DOHH2 (cell line): Measurements from ENCODE around the gene ILF2.

Experiments used
- H3F3A ChIP-seq: fragments of 200-600 bp; sonication (generic), shearing (Covaris generic); 2 replicates; pipeline ENCODE4 v1.6.0; 2016; ENCODE audit warnings: antibody characterized with exemption, mild to moderate bottlenecking; ENCODE audit not compliant: control insufficient read depth, insufficient read depth
- H3K27ac ChIP-seq: fragments of 200-600 bp; sonication (generic); 2 replicates; pipeline ENCODE4 v1.5.1; 2014; ENCODE audit warnings: low read depth, mild to moderate bottlenecking, low read length, moderate library complexity
- H3K27me3 ChIP-seq: fragments of 200-600 bp; sonication (generic); 2 replicates; pipeline ENCODE4 v1.6.1; 2014; ENCODE audit warnings: mild to moderate bottlenecking, low read length, mixed read lengths; ENCODE audit not compliant: control insufficient read depth
- H3K36me3 ChIP-seq: fragments of 200-600 bp; sonication (generic); 2 replicates; pipeline ENCODE4 v1.6.1; 2014; ENCODE audit warnings: mild to moderate bottlenecking, low read length, moderate library complexity, mixed read lengths; ENCODE audit not compliant: control insufficient read depth
- H3K4me1 ChIP-seq: fragments of 200-600 bp; sonication (generic); 2 replicates; pipeline ENCODE4 v1.6.1; 2014; ENCODE audit warnings: mild to moderate bottlenecking, low read length, mixed read lengths; ENCODE audit not compliant: control insufficient read depth
- H3K4me2 ChIP-seq: fragments of 200-600 bp; sonication (generic); 2 replicates; pipeline ENCODE4 v1.6.0; 2014; ENCODE audit warnings: mild to moderate bottlenecking, low read length, moderate library complexity
- H3K4me3 ChIP-seq: fragments of 200-600 bp; sonication (generic); 2 replicates; pipeline ENCODE4 v1.5.1; 2014; ENCODE audit warnings: mild to moderate bottlenecking, low read length, mixed read lengths
- H3K79me2 ChIP-seq: fragments of 200-600 bp; sonication (generic); 2 replicates; pipeline ENCODE4 v1.6.1; 2014; ENCODE audit warnings: mild to moderate bottlenecking, low read length, mixed read lengths; ENCODE audit not compliant: control insufficient read depth
- H3K9me2 ChIP-seq: fragments of 200-600 bp; sonication (generic); replicated peaks from 2 replicates; pipeline ENCODE4 v1.6.1; 2014; ENCODE audit warnings: mild to moderate bottlenecking, low read length, mixed read lengths; ENCODE audit not compliant: control insufficient read depth
- H3K9me3 ChIP-seq: fragments of 200-600 bp; sonication (generic); 2 replicates; pipeline ENCODE4 v1.6.1; 2014; ENCODE audit warnings: antibody characterized with exemption, low read length, mixed read lengths; ENCODE audit not compliant: control insufficient read depth, insufficient read depth
- H4K20me1 ChIP-seq: fragments of 200-600 bp; sonication (generic); 2 replicates; pipeline ENCODE4 v1.6.0; 2014; ENCODE audit warnings: low read depth, mild to moderate bottlenecking, antibody characterized with exemption, low read length, moderate library complexity; ENCODE audit not compliant: control insufficient read depth, insufficient read depth
- EZH2phosphoT487 ChIP-seq: fragments of 200-600 bp; sonication (generic); IDR thresholded peaks from 2 replicates; pipeline ENCODE4 v1.6.1; 2017; ENCODE audit warnings: borderline replicate concordance, mild to moderate bottlenecking, antibody characterized with exemption, low read length, moderate library complexity, mixed read lengths
- TF ChIP-seq, protein P1 (sequence below): fragments of 200-600 bp; sonication (generic); IDR thresholded peaks from one replicate; pipeline ENCODE4 v1.5.1; 2014; ENCODE audit warnings: antibody characterized with exemption, mild to moderate bottlenecking, low read depth, low read length; ENCODE audit not compliant: poor library complexity, severe bottlenecking

Gene ILF2

DNA sequence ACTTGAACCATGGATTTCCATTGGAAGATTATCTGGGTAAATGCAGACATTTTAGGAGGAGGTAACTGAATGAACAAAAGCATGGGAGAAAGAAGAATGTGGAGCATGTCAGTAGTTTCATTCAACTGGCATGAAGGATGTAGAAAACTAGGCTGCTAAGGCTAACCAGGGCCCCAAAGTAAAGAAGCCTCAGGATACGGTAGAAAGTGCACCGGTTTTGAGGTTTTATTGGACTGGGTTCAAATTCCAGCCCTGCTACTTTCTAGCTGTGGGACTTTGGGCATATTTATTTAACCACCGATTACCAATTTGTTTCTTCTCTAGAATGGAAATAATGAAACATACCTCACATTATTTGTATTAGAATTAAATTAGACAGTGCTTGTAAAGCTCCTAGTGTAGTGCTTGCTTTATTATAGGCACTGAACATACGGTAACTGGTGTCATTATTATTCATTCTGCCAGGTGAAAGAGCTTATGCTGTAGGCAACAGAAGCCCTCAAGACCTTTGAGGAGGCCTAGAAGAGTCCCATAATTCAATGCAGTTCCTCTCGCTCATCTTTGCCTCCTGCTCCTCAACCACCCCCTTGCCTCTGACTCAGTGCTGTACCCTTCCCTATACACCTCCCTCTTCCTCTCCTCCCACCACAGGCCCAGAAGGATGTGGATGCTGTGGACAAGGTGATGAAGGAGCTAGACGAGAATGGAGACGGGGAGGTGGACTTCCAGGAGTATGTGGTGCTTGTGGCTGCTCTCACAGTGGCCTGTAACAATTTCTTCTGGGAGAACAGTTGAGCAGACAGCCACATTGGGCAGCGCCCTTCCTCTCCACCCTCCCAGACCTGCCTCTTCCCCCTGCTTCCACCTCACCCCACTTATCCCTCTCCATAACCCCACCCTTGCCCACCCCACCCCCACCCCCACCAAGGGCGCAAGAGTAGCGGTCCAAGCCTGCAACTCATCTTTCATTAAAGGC is 39.5 kb downstream of the ILF2 start:
- H3K79me2 ChIP-seq: peaks cover 31% of the 10 kb centered on the region

DNA sequence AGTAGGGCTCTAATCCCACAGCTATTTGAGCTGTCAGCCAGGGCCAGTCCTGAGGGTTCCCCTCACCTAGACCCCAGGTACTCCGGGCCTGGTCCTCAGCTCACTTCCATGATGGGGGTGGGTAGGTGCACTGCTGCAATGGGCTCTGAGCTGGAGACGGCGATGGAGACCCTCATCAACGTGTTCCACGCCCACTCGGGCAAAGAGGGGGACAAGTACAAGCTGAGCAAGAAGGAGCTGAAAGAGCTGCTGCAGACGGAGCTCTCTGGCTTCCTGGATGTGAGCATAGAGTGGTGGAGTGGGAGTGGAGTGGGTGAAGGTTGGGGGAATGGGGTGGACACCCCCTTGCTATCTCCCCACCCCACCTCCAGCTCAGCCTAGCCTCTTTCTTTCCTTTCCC is 40.4 kb downstream of the ILF2 start:
- Histone ChIP-seq H4K20me1 (no peaks in the 10 kb centered on the region), H3K4me3 (no peak overlapping the region), H3K9me3 (no peaks in the 10 kb centered on the region), H3K4me2 (no peak overlapping the region), H3K4me1 (peaks cover 44% of the 10 kb centered on the region), H3K9me2 (no peaks in the 10 kb centered on the region), H3K27me3 (no peaks in the 10 kb centered on the region), H3F3A (peaks cover 3% of the 10 kb centered on the region; the same call in 1 of the 2 replicates), H3K27ac (no peak overlapping the region), H3K36me3 (peaks cover 6% of the 10 kb centered on the region), H3K79me2 (peaks cover 24% of the 10 kb centered on the region)
- no peak for TF ChIP-seq EZH2phosphoT487
- TF ChIP-seq, protein P1, sequence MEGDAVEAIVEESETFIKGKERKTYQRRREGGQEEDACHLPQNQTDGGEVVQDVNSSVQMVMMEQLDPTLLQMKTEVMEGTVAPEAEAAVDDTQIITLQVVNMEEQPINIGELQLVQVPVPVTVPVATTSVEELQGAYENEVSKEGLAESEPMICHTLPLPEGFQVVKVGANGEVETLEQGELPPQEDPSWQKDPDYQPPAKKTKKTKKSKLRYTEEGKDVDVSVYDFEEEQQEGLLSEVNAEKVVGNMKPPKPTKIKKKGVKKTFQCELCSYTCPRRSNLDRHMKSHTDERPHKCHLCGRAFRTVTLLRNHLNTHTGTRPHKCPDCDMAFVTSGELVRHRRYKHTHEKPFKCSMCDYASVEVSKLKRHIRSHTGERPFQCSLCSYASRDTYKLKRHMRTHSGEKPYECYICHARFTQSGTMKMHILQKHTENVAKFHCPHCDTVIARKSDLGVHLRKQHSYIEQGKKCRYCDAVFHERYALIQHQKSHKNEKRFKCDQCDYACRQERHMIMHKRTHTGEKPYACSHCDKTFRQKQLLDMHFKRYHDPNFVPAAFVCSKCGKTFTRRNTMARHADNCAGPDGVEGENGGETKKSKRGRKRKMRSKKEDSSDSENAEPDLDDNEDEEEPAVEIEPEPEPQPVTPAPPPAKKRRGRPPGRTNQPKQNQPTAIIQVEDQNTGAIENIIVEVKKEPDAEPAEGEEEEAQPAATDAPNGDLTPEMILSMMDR: no peak

More for the DNA sequence above, 39.5 kb downstream of the ILF2 start:
- Histone ChIP-seq H3K4me1 (peaks cover 41% of the 10 kb centered on the region), H3F3A (peaks cover 3% of the 10 kb centered on the region; the same call in 1 of the 2 replicates), H3K27me3 (no peaks in the 10 kb centered on the region), H3K4me2 (no peak overlapping the region), H4K20me1 (no peaks in the 10 kb centered on the region), H3K9me2 (no peaks in the 10 kb centered on the region), H3K9me3 (no peaks in the 10 kb centered on the region), H3K27ac (no peak overlapping the region), H3K36me3 (peaks cover 15% of the 10 kb centered on the region), H3K4me3 (no peak overlapping the region)
- TF ChIP-seq, protein P1: no peak
- no peak for TF ChIP-seq EZH2phosphoT487

DNA sequence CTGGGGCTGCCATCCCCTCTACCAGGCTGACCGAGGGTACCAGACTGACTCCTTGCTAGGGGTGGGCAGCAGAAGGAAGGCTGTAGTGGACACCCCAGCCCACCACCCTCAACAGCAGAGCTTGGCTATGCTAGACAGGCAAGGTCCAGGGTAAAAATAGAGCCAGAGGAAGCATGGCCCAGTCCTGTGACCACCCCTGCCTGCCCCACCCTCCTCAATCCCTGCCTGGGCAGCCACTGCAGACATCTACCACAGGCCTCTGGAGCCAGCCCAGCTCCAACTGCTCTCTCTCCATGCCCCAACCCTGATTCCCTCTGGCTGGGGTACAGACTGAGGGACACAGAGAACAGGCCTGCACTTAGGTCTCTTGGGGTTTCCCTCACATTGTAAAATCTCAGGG is 40.8 kb downstream of the ILF2 start:
- Histone ChIP-seq H3F3A (peaks cover 3% of the 10 kb centered on the region; the same call in 1 of the 2 replicates), H3K4me1 (peaks cover 45% of the 10 kb centered on the region), H3K27me3 (no peaks in the 10 kb centered on the region), H3K4me2 (no peak overlapping the region), H3K36me3 (peaks cover 7% of the 10 kb centered on the region), H3K9me3 (no peaks in the 10 kb centered on the region), H3K4me3 (no peak overlapping the region), H3K9me2 (no peaks in the 10 kb centered on the region), H3K27ac (no peak overlapping the region), H4K20me1 (no peaks in the 10 kb centered on the region), H3K79me2 (peaks cover 20% of the 10 kb centered on the region)
- TF ChIP-seq, protein P1: no peak
- TF ChIP-seq EZH2phosphoT487: no peak
